Common myeloid progenitor, CD34-positive (primary cell): ENCODE results near the gene GIT1.

Source experiments
- CTCF ChIA-PET: fragments of 350-600 bp; sonication (Branson Sonifier 250); formaldehyde crosslinking; loops from one replicate; lab custom pipeline; 2021; ENCODE audit warnings: antibody characterized with exemption; lab: Charles Lee
- POLR2A ChIA-PET: fragments of 350-600 bp; sonication (Branson Sonifier 250); formaldehyde crosslinking; loops from one replicate; lab custom pipeline; 2021; ENCODE audit warnings: antibody characterized with exemption; lab: Charles Lee
- DNase-seq, 3 donors: peaks; one replicate each; pipeline versions ENCODE4 v3.0.0 to v3.0.0-alpha.2; 2013
- H3K27ac ChIP-seq, 2 experiments: 1 replicate in 1 of 2; 2 replicates in 1 of 2; pipeline ENCODE4 v1.7.0; 2013; ENCODE audit warnings: inconsistent platforms in 2 of 2, low read length in 2 of 2, mild to moderate bottlenecking in 2 of 2, low read depth in 1 of 2, moderate library complexity in 1 of 2; ENCODE audit not compliant: severe bottlenecking in 2 of 2, insufficient read depth in 1 of 2, poor library complexity in 1 of 2
- H3K27me3 ChIP-seq, 5 experiments: replicated peaks in 2 of 5; 1 replicate in 3 of 5; 2 replicates in 2 of 5; pipeline versions ENCODE4 v1.6.1 to v1.7.0; 2013; ENCODE audit warnings: low read length in 4 of 5, mild to moderate bottlenecking in 2 of 5, moderate library complexity in 2 of 5, inconsistent platforms in 1 of 5; ENCODE audit not compliant: insufficient read depth in 5 of 5, control insufficient read depth in 4 of 5
- H3K36me3 ChIP-seq, 4 experiments: 1 replicate in 2 of 4; 2 replicates in 2 of 4; pipeline versions ENCODE4 v1.6.1 to v1.7.0; 2013; ENCODE audit warnings: low read length in 3 of 4, control low read depth in 1 of 4, mild to moderate bottlenecking in 1 of 4; ENCODE audit not compliant: control insufficient read depth in 4 of 4, insufficient read depth in 4 of 4
- H3K4me1 ChIP-seq, 4 experiments: 1 replicate in 3 of 4; 2 replicates in 1 of 4; pipeline versions ENCODE4 v1.6.1 to v1.7.1; 2013; ENCODE audit warnings: low read length in 3 of 4, mild to moderate bottlenecking in 3 of 4, control low read depth in 1 of 4, inconsistent platforms in 1 of 4, moderate library complexity in 1 of 4; ENCODE audit not compliant: control insufficient read depth in 4 of 4, insufficient read depth in 4 of 4; ENCODE audit errors: control extremely low read depth in 1 of 4
- H3K4me3 ChIP-seq, 7 experiments: 1 replicate in 4 of 7; 2 replicates in 3 of 7; pipeline versions ENCODE4 v1.5.1 to v1.7.0; 2013; ENCODE audit warnings: mild to moderate bottlenecking in 7 of 7, low read length in 6 of 7, moderate library complexity in 6 of 7, inconsistent platforms in 2 of 7, low read depth in 2 of 7, control low read depth in 1 of 7; ENCODE audit not compliant: insufficient read depth in 4 of 7, control insufficient read depth in 1 of 7; ENCODE audit errors: extremely low read depth in 1 of 7
- H3K9me3 ChIP-seq, 5 experiments: 1 replicate in 4 of 5; 2 replicates in 1 of 5; pipeline versions ENCODE4 v1.6.1 to v1.7.1; 2013; ENCODE audit warnings: low read length in 4 of 5, mild to moderate bottlenecking in 2 of 5, inconsistent platforms in 1 of 5, low read depth in 1 of 5, moderate library complexity in 1 of 5; ENCODE audit not compliant: control insufficient read depth in 4 of 5, insufficient read depth in 2 of 5; ENCODE audit errors: control extremely low read depth in 1 of 5
- WGBS: methylation state at CpG from one replicate; pipeline ENCODE4 v1.1.5; 2013; ENCODE audit not compliant: insufficient coverage; 5-methylcytosine and 5-hydroxymethylcytosine counted together

The GIT1 gene

DNA sequence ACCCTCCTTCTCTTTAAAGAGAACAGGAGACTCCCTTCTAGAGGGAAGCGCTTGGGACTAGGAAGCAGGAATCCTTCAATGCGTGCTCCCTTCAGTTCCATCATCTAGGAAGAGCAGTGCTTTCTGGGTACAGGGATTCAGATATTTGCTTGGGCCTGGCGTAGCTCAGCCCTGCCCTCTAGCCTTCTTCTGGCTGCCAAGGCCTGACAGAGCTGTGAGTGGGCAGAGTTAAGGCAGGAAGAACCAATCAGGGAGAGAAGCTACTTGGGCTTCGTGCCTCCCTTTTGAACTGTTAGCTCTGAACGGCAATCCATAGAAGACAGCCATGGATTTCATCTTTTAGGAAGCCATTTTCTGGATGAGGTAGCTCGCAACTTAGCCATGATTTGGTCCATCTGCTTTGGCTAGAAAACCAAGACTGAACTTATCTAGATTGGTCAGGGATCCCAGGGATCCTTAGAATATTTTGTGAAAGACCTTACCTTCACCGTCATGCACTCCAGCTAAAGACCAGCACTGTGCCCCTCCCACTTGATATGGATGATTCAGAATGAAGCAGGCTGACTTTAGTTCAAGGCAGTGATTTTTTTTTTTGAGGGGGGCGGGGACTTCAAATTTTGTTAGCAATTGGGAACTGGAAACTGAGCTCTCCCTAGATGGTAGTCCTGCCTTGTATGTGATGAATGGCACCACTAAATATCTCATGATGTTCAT is 35.7 kb upstream of the GIT1 start:
- no peak for DNase-seq
- 93% methylated on average over 5 of the region's 8 CpGs for WGBS
- peaks cover 0 to 8% (median 0%) of the 10 kb centered on the region in 5 experiments for H3K27me3 ChIP-seq
- H3K27ac ChIP-seq = no peak overlapping the region
- H3K4me3 ChIP-seq = no peak overlapping the region
- H3K9me3 ChIP-seq = no peaks in the 10 kb centered on the region
- peaks cover 0 to 21% (median 13%) of the 10 kb centered on the region in 4 experiments for H3K4me1 ChIP-seq
- ChIA-PET CTCF (interaction anchor here (0.9 to 1.6 kb wide), 9 partner anchors 9 to 182 kb away, joined by 3 to 6 read pairs (median 4); no protein-coding TSS in a partner anchor), POLR2A (no interaction called here)
- peaks cover 0 to 13% (median 5%) of the 10 kb centered on the region in 4 experiments for H3K36me3 ChIP-seq

DNA sequence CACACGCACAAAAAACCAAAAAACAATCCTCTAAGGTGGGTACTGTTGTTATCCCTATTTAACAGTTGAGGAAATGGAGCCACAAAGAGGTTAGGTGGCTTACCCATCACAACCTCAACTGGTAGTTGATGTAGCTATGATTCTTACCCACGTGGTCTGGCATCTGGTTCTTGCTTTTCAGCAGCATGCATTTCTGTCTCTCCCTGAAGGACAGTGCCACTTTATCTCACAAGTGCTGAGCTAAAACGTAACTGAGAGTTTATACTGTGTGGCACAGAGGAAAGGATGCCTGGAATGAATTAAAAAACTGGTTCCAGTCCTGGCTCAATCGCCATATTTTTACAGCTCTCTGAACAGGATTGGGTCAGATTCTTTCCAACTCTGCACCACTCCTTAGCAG is 35.1 kb upstream of the GIT1 start:
- Histone ChIP-seq H3K36me3 (peaks cover 0 to 13% (median 3%) of the 10 kb centered on the region in 4 experiments), H3K4me1 (peaks cover 0 to 21% (median 13%) of the 10 kb centered on the region in 4 experiments), H3K4me3 (no peak overlapping the region), H3K27me3 (peaks cover 0 to 11% (median 0%) of the 10 kb centered on the region in 5 experiments), H3K27ac (no peak overlapping the region), H3K9me3 (no peaks in the 10 kb centered on the region)
- CTCF ChIA-PET = interaction anchor here (1.0 to 1.6 kb wide), 8 partner anchors 9 to 183 kb away, joined by 3 to 6 read pairs (median 4); no protein-coding TSS in a partner anchor
- POLR2A ChIA-PET = no interaction called here
- DNase-seq = no peak
- 93% methylated on average over 2 of the region's 4 CpGs for WGBS

DNA sequence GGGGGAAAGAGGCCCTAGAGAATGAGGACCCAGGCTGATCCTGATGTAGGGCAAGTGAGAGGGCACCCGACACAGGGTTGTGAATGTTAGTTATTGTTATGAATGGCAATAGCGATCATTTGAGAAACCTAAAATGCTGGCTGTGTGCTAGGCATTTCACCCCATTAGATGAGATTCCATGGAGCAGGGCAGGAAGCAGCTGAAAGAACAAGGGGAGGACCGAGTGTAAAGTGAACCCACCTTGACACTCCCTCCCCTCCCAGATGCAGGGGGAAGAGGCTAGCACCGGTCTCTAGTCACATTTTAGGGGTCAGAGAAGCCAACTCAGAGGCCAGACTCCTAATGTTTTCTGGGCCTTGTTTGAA is 33.8 kb upstream of the GIT1 start:
- POLR2A ChIA-PET = no interaction called here
- H3K9me3 ChIP-seq = no peaks in the 10 kb centered on the region
- WGBS = 52% methylated on average over 2 of the region's 4 CpGs
- no peak for DNase-seq
- peaks cover 0 to 28% (median 16%) of the 10 kb centered on the region in 4 experiments for H3K4me1 ChIP-seq
- CTCF ChIA-PET = interaction anchor here (0.5 to 2.1 kb wide), 2 partner anchors 16 to 1345 kb away, joined by 3 to 7 read pairs; no protein-coding TSS in a partner anchor
- H3K36me3 ChIP-seq = peaks cover 0 to 2% (median 0%) of the 10 kb centered on the region in 4 experiments
- peak overlapping the region in 6 of 7 experiments; percentile 62 to 82 (median 71) for H3K4me3 ChIP-seq
- peaks cover 0 to 15% (median 0%) of the 10 kb centered on the region in 5 experiments for H3K27me3 ChIP-seq
- no peak overlapping the region for H3K27ac ChIP-seq

DNA sequence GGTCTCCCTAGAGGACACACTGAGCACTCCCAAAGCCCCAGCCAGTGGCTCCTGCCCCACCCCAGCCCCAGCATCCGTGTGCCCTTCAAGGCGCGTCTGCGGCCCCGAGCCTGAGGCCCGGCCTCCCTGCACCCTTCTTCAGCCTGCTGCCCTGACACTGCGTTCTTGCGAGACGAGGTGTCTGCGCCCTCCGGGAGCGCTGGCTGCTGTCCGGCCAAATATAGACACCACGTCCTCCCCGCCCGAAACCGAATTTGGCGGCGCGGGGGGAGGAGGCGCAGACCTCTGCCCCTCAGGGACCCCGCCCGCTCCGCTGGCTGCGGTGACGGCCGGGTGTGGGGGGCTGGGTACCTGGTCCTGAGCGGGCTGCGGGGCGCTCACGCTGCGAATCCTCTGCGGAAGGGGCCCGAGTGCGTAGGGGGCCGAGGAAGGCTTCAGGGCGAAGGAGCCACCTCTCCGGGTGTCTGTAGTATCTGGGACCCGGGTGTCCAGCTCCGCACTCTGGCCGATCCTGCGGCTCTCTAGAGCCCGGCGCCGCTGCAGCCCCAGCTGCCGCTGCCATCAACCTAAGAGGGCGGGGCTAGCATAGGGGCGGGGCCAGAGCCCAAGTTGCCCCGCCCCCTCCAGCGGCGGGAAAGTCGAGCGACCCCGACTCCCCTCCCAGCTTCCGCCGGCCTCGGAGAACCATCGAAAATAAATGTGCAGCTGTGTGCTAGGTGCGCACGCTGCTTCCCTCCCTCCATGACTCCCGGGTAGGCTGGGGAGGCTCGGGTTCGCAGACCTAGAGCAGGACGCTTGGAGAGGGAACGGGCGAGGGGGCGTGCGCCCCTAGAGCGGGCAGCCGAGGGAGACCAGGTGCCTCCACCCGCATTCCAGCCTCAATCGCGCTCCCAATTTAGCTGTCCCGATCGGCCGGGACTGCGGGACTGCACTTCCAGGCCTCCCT is 33.2 kb upstream of the GIT1 start, which contains the start of gene CORO6:
Gene CORO6, minus strand, starts transcription at position 576 of the 946 bp plus-strand sequence. CDS start 1,491 bp downstream, outside the sequence.
- H3K27ac ChIP-seq = no peak within 1 kb of the TSS
- H3K27me3 ChIP-seq = peaks cover 0 to 15% (median under 1%) of the 10 kb centered on the region in 5 experiments

DNA sequence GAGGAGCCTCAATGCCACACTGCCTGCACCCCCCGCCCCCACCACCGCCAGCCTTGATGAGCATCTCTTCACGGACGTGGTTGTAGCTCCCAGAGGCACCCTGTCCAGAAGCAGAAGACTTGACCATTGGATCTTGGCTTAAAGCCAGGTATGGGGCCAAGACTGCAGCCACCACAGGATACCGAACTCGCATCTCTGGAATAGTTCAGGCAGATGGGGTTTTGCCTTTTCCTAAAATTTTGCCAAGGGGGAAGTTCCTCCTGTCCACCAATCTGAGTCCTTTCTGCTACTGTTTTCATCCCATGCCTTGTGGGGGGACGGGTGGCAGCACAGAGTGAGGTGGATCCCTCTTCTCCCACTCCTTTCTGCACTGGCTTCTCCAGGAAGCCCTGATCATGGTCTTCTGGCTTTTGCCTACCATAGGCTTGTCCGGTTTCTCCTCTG is 32.3 kb upstream of the GIT1 start:
- POLR2A ChIA-PET = no interaction called here
- CTCF ChIA-PET = interaction anchor here (0.9 to 2.1 kb wide), 6 partner anchors 17 to 319 kb away, joined by 3 to 7 read pairs (median 3); partner anchors contain the start of gene EFCAB5
- H3K4me1 ChIP-seq = peaks cover 0 to 39% (median 30%) of the 10 kb centered on the region in 4 experiments
- H3K27ac ChIP-seq = no peak overlapping the region
- peak overlapping the region in 5 of 7 experiments; percentile 67 to 82 (median 74) for H3K4me3 ChIP-seq
- WGBS = 83% methylated on average over 8 of the region's 8 CpGs
- H3K36me3 ChIP-seq = peaks cover 0 to 2% (median 0%) of the 10 kb centered on the region in 4 experiments
- DNase-seq = no peak
- H3K9me3 ChIP-seq = no peaks in the 10 kb centered on the region
- H3K27me3 ChIP-seq = peaks cover 0 to 21% (median 7%) of the 10 kb centered on the region in 5 experiments

More for the DNA sequence above, 33.2 kb upstream of the GIT1 start, which contains the start of gene CORO6:
- H3K9me3 ChIP-seq = no peaks in the 10 kb centered on the region
- ChIA-PET POLR2A (no interaction called here), CTCF (interaction anchor here (1.3 to 2.1 kb wide), 2 partner anchors 16 to 38 kb away, joined by 3 to 7 read pairs; no protein-coding TSS in a partner anchor)
- peak in 2 of 3 donors; percentile 61 to 67 for DNase-seq
- H3K36me3 ChIP-seq = peaks cover 0 to 2% (median 0%) of the 10 kb centered on the region in 4 experiments
- peaks cover 0 to 32% (median 22%) of the 10 kb centered on the region in 4 experiments for H3K4me1 ChIP-seq
- 2% methylated on average over 76 of the region's 77 CpGs for WGBS
- peak within 1 kb of the TSS; percentile 56 to 82 (median 68) for H3K4me3 ChIP-seq

DNA sequence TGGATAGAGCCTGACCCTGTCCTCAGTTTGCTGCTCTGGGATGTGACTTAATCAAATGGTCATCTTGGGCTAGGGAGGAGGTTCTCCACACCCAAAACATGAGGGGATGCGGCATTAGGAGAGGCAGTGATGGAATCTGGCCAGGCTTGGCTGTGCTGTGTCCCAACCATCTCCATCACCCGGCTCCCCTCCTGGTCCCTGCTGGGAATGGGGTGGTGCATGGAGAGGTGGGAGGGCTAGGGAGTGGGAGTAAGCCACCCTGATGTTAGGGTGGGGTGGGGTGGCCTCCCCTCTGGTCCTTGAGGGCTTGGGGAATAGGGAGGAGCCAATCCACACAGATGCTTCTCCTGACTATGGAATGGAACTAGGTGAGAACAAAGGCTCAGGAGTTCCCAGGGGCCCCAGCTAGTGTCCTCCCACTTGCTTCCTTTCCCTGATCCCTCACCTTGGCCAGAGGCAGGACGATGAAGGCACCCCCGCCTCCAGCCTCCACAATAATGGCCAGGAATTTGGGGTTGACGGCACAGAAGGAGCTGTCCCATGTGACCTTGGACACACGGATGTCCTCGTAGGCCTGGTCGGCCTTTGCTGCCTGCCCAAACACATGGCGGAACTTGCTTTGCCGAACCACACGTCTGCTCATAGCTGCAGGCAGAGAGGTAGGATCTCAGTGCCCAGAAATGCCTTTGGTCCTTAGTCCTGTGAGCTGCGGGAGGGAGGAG is 31.5 kb upstream of the GIT1 start:
- POLR2A ChIA-PET = interaction anchor here (0.5 kb wide), 1 partner anchor 140 kb away, joined by 3 read pairs; no protein-coding TSS in a partner anchor
- H3K27ac ChIP-seq = no peak overlapping the region
- DNase-seq = no peak
- no peaks in the 10 kb centered on the region for H3K9me3 ChIP-seq
- H3K4me3 ChIP-seq = no peak overlapping the region
- H3K27me3 ChIP-seq = peaks cover 0 to 29% (median 15%) of the 10 kb centered on the region in 5 experiments
- H3K36me3 ChIP-seq = peaks cover 0 to 2% (median 0%) of the 10 kb centered on the region in 4 experiments
- H3K4me1 ChIP-seq = peaks cover 2 to 48% (median 39%) of the 10 kb centered on the region in 4 experiments
- WGBS = 97% methylated on average over 10 of the region's 12 CpGs
- CTCF ChIA-PET = interaction anchor here (0.9 to 2.1 kb wide), 8 partner anchors 18 to 368 kb away, joined by 3 to 7 read pairs (median 3); partner anchors contain the start of gene EFCAB5
